Dedifferentiated amniotic fluid mesenchymal stem cell (primary cell): ENCODE results near the gene CMTM5.

Experiments
- DNase-seq: peaks from one replicate; pipeline ENCODE4 v3.0.0-alpha.2; 2016; ENCODE audit errors: extremely low spot score

CMTM5 gene

DNA sequence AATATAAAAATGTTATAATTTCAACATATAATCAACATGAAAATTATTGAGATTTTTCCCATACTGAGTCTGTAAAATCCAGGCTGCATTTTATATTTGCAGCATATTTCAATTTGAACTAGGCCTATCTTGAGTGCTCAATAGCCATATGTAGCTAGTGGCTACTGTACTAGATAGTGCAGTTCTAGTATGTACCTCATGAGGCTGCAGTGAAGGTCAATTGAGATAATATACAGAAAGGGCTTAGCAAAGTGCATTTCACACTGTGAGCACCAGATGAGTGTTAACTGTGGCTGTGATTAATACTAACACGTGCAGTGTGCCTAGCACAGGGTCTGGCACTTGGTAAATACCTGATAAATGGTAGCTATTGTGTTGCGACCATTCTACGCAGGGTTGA lies 18.8 kb upstream of the CMTM5 start:
- no peak for DNase-seq

DNA sequence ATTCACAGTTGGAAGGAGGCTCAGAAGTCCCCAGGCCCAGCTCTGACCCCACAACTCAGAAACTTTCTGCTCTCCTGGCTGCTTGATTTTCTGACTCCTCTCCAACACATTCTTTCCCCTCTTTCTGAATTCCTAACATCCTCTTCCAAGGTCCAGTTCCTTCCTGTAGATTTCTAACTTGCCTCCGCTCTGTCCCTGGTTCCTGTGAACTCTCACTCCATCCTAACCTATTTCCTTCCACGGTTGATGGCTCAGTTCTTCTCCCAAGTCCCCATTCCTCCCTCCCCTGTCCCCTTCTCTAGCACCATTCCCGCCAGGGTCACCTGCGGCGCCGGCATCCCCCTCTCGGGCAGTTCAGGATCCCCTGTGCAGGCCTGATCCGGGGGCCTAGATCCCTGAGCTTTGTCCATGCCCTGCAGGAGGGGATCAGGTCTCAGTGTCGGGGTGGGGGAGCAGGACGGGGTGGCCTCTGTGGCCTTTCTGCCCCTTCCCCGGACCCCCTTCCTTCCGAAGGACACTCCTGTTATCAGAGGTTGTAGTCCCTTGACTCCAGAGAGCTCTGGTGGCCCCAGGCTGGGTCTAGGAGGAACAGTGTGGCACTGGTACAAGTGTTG lies 18.2 kb upstream of the CMTM5 start:
- no peak for DNase-seq

DNA sequence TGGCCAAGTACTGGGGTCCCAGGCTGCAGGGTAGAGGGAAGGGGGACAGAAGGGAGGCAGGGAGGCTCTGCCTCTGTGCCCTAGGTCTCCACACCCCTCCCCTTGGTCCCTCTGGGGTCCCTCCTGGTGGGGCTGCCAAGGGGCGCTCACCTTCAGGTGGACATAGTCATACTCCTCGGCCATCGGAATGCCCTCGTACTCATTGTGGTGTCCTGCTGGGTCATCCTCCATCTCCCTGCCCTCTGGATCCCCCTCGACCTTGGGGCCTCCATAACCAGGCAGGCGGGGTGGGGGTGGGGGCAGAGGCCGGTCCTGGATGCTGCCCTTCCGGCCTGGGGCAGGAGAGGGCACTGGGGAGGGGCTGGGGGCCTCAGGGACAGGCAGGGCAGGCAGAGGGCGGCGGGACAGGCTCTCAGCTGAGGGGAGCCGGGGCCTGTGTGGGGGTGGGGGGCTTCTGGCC lies 17.6 kb upstream of the CMTM5 start:
- DNase-seq: no peak

DNA sequence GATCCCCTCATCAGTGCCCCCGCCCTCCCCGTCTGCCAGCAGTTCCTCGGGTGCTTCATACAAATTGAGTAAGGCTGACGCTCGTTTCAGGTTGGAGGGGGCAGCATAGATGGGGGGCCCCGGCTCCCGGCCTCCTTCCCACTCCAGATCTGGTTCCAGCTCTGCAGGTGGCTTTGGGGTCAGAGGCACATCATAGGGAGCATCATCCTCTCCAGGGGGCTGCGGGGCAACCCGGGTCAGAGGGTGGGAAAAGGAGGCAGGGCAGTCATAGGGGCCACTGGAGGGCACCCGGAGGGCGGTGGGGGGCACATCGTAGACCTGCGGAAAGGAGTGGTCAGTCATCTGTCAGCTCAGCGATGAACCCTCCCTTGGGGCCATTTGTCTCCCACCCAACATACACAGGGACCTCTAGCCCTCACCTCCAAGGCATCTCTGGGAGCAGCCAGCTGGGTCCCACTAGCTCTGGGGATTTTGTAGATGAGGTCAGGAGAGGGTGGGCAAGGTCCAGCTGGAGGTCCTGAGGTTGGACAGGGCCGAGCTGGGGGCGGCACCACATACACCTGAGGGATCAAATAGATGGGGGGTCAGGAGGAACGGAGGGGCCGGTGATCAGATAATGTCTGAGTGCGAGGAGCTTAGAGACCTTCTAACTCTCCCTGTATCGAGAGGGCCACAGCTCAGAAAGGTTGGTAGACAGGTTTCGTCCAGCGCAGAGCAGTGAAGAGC lies 17.0 kb upstream of the CMTM5 start:
- DNase-seq: no peak

DNA sequence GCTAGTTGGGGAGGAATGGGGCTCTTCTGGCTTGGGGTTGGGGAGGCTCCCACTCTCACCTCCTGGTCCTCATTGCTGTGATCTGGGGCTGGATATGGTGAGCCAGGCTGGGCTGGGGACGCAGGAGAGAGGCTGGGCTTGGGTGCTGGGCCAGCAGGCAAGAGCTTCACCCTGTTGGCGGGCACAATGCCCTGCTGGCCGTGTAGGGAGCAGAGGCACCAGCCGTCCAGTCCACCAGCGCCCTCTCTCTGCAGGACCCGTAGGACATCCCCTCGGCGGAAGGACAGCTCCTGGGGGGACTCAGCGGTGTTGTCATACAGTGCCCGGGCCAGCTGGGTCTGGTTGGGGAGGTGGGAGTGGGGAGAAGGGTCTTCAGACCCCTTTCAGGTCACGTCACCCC lies 16.4 kb upstream of the CMTM5 start:
- DNase-seq: no peak

DNA sequence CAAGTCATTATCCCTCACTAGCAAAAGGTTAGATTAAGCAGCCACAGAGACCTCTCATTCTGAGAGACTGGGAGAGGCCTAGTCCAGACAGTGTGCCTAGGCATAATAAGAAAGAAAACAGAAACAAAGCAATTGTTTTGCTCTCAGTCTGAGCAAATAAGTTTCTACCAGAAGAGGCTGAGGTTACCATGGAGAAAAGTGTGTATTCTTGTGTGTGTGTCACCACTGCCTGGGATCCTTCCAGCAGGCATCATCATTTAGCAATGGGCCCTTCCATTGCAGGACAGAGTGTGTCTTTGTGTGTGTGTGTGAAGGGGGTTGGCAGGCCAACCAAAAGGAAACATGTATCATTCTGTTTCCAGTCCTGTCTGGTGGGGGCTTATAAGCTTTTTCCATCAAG lies 15.5 kb upstream of the CMTM5 start:
- DNase-seq: peak; percentile 28

DNA sequence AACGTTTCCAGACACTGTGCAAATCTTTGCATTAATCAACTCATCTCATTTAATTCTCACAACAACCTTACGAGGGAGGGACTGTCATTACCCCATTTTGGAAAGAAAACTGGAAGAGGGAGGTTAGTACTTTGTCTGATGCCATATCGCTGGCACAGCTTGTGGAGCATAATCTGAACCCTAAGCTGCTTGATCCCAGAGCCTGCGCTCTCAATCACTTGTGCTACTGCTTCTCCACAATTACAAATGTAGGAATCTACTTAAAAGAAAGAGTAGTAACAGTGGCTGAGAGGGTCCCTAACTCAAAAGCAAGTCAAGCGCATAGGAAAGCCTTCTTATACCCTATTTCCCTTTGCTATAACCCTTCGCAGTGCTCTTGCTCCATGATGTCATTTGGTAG lies 15.1 kb upstream of the CMTM5 start:
- DNase-seq: no peak

DNA sequence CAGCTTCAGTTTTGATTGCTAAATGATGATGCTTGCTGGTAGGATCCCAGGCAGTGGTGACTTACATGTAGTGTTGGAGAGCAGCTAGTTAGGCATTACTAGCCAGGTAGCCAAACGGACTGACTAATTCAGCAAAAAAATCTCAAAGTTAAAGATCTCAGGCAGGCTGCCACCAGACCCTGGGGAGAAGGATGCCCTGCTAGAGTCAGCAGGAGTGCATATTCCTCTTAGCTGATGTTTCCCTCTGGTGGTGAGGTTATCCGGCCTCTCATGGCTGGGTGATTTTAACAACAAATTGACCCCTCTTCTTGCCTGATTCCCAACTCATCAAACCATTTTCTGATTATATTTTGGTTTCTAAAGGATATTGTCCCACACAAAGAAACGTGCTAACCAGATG lies 14.6 kb upstream of the CMTM5 start:
- no peak for DNase-seq

DNA sequence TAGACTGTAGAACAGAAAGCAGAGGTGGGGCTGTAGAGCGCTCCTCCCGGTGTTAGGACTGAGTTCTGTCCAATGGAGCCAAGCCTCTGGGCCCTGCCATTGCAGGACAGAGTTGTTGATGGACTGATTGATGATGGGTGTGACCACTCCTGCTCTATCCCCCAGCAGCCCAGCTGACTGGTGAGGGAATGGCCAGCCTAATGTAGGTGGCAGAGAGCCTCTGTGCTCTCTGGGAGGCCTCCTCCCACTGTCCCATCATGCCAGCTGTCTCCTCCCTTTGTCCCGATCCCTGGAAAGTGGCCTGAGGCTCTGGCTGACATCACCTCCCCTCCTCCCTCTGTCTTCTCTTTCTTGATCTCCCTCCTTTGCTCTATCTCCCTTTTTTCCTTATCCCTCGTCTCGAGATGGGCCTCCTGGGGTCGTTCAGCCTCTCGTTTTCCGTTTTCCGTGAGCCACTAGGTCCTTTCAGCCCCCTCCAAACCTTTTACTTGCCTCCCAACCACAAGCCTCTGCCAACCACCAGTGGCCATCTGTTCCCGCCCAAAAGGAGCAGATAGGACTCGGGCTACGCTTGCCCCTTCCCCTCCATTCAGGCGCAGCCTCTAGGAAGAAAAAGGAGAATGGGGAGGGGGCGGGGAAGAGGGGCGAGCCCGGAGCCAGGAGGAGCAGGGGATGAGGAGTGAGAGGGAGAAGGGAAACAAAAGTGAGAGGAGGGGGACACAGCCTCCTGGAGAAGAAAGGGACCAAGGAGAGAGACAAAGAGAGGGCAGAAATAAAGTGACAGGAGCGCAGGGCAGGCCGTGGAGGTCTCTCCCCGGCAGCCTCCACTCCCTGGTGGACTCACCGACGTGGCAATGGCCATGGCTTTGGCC lies 12.4 kb upstream of the CMTM5 start:
- DNase-seq: peak; percentile 32

DNA sequence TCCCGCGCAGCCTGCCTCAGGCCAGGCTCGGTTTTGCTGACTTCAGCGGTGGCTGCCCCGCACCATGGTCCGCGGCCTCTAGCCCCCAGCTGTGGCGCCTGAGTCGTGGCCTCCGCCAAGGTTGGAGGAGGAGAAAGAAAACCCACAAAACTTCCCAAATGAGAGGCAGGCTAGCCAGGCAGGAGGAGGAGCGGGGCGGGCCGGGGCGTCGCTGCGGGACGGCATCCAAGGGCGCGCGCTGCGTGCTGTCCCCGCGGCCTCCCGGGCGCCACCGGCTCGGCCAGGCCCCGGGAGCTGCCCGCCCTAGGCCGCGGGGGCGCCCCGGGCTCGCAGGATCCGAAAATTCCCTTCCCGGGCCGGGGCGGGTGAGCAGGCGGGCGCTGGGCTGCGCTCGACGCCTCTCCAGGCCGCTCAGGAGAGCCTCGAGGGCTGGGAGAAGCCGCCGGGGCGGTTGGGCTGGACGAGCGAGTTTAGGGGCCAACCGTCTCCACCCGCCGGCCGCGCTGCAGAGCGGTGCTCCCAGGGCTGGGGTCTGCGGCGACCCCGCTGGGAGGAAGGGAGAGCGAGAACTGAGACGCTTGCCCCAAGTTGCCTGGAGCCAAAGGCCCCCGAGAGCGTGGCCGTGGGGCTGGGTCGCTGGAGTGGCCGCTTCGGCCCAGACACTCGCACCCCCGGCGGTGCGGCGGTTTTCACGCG lies 11.7 kb upstream of the CMTM5 start, which contains the start of gene EFS:
Gene EFS (minus strand): TSS at position 137 of the 696 bp plus-strand sequence. CDS start 147 bp downstream, outside the sequence.
- DNase-seq: peak; percentile 16

DNA sequence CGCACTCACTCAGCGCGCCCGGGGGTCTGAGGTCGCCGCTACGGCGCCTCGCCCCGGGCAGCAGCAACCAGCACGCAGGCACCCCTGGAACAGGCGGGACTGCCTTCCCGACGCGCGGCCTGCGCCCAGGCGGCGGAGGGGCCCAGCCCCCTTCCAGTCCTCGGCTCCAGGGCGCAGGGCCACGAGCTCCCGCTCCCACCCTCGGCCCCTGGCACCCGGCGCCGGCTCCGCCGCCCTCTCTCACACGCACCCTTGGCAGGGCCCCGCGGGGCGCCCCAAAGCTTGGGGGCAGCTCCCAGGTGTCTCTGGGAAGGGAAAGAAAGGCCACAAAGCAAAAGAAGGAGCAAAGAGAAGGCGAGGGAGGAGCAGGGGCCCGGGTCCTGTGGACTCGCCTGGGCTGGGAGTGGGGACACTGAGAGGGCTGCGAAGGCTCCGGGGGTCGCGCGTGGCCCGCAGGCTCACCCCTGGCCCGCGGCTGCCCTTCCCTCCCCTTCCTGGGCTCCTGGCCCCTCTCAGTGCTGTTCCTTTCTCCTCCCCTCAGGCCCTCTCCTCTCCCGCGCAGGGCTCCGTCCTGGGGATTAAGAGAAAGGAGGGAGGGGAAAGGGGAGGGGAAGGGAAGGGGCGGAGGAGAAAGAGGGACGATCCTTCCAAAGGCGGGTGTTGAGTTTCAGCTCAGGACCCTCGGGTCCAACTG lies 11.0 kb upstream of the CMTM5 start:
- DNase-seq: peak; percentile 63

DNA sequence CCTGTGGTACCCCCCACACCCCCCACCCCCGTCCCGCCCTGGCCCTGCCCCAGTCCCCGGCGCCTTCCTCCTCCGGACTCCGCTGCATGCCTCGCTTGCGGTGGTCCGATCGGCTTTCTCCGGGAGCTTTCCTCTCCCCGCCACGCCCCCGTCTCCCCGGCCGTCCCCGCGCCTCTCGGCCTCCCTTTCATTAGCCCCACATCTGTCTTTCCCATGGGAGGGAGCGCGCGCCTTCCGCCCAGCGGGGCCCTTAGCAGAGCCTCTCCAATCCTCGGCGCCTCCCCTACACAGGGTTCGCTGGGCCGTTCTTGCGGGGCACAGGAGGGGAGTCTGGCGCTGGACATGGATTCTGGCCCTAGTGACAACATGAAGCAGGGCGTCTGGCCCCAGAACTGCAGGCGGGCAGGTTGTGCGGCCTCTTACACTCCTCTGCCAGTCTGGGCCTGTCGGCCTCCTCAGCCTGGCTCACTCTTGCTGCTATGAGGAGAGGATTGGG lies 10.4 kb upstream of the CMTM5 start:
- peak; percentile 74 for DNase-seq

DNA sequence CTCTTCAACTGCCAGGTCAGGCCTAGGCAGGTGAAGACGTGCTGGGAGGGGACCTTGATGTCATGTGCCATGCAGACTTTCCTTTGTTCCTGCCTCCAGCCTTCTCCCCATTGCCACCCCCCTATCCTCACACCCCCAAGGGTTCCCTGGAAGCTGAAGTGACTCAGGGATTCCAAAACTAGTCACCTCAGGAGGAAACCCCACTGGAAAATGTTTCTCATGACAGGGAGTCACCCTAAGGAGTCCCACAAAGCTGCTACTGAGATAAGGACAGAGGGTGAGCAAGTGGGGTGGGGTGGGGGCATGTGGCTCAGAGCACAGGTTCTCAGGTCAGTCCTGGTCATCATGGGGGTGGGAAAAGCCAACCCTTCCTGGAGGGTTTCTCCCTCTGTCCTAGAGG lies 6.6 kb upstream of the CMTM5 start:
- no peak for DNase-seq

DNA sequence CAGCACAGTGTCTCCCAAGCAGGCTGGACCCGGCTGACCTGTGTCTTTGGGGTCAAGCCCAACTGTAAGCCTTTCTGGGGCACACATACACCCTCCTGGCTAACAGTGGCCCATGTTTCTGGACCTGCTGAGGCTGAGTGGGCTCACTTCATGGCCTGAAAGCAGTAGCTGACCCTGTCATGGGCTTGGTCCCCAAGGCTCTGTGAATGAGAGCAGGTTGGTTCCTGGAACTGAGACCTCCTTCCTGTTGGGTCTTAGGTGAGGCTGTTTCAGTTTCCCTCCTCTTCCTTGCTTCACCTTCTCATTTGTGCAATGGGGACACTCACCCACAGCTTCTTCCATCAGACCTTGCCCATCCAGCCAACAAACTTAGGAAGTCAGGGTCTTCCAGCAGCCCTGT lies 5.0 kb upstream of the CMTM5 start:
- DNase-seq: no peak

DNA sequence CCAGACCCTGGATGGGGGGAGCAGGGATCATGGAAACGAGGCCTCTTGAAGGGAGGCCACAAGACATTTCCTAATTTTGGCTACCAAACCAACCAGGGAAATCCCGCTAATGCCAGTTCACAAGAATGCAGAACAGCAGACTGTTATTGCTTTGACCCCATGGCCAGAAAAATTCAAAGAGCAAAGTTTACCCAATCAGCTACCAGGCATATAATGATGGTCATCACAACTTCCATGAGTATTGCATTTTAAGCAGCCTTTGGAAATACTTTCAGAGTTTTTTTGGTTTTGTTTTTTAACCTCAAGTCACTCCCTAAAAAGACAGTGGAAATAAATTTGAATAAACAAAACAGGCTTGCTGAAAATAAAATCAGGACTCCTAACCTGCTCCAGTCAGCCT lies 4.3 kb upstream of the CMTM5 start, which contains the start of gene IL25:
Gene IL25 (plus strand): TSS at position 301 of the 400 bp plus-strand sequence.
- DNase-seq: no peak

DNA sequence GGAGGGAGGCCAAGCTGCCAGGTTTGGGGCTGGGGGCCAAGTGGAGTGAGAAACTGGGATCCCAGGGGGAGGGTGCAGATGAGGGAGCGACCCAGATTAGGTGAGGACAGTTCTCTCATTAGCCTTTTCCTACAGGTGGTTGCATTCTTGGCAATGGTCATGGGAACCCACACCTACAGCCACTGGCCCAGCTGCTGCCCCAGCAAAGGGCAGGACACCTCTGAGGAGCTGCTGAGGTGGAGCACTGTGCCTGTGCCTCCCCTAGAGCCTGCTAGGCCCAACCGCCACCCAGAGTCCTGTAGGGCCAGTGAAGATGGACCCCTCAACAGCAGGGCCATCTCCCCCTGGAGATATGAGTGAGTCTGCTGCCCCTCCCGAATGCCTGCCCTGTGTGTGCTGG lies 3.8 kb upstream of the CMTM5 start:
- DNase-seq: no peak

DNA sequence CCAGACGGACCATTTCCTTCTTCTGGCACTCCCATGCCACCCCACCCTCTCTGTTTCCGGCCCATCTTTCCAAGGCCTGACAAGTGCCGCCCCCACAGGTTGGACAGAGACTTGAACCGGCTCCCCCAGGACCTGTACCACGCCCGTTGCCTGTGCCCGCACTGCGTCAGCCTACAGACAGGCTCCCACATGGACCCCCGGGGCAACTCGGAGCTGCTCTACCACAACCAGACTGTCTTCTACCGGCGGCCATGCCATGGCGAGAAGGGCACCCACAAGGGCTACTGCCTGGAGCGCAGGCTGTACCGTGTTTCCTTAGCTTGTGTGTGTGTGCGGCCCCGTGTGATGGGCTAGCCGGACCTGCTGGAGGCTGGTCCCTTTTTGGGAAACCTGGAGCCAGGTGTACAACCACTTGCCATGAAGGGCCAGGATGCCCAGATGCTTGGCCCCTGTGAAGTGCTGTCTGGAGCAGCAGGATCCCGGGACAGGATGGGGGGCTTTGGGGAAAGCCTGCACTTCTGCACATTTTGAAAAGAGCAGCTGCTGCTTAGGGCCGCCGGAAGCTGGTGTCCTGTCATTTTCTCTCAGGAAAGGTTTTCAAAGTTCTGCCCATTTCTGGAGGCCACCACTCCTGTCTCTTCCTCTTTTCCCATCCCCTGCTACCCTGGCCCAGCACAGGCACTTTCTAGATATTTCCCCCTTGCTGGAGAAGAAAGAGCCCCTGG lies 1.2 kb upstream of the CMTM5 start:
- DNase-seq: no peak

DNA sequence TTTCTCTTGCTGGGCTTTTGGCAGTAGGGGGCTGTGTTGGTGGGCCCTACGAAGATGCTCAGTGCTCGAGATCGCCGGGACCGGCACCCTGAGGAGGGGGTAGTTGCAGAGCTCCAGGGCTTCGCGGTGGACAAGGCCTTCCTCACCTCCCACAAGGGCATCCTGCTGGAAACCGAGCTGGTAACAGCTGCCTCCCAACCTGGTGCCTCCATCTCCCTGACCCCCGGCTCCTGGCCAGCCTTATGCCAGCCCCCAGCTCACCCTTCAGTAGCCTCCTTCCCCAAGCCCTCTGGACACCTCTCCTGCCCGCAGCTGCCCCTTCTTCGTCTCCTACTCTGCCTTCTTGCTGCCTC lies 328 bp downstream of the CMTM5 start:
- DNase-seq: no peak

DNA sequence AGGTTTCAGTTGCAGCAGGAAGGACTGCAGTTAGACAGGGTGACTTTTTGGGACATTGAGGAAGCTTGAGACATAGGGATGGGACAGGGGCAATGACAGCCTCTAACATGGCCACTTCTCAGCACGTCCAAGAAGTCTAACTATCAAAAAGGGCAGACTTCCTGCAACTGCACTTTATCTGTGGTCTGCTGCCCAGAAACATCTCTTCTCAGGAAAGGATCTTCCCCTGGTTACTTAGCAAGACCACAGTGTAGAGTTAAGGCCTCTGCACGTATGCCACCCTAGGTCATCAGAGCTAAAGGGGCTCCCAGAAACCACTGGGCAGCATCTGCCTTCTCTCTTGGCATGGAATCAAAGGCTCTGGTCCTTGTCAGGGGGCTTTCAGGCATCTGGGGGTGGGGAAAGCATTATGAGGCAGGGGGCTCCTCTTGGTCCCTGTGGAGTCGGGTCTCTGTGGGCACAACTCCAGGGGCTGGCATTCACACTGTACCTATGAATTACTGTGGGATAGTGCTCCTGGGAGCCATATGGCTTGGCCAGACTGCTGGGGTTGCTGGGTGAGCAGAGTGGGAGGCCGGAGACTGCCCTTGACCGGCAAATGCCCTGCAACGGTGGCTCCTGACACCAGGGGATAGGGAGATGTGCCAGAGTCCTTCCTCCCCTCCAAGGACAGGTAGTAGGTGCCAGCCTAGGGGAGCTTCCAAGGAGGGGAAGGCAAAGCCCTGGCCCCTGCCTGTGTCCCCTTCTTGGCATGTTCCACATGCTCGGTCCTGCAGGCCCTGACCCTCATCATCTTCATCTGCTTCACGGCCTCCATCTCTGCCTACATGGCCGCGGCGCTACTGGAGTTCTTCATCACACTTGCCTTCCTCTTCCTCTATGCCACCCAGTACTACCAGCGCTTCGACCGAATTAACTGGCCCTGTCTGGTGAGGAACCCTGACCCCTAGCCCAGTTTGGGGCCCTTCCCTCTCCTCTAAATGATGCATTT lies 1.0 kb downstream of the CMTM5 start:
- DNase-seq: no peak
